AG20443 (cell line): ENCODE data around the gene GMPPA.
A peak's percentile ranks its signal among the peaks of the same experiment; 100 is the strongest.

ENCODE experiments used
- DNase-seq: peaks from one replicate; pipeline ENCODE4 v3.0.0; 2012; ENCODE audit warnings: low spot score, mixed read lengths

GMPPA gene

DNA sequence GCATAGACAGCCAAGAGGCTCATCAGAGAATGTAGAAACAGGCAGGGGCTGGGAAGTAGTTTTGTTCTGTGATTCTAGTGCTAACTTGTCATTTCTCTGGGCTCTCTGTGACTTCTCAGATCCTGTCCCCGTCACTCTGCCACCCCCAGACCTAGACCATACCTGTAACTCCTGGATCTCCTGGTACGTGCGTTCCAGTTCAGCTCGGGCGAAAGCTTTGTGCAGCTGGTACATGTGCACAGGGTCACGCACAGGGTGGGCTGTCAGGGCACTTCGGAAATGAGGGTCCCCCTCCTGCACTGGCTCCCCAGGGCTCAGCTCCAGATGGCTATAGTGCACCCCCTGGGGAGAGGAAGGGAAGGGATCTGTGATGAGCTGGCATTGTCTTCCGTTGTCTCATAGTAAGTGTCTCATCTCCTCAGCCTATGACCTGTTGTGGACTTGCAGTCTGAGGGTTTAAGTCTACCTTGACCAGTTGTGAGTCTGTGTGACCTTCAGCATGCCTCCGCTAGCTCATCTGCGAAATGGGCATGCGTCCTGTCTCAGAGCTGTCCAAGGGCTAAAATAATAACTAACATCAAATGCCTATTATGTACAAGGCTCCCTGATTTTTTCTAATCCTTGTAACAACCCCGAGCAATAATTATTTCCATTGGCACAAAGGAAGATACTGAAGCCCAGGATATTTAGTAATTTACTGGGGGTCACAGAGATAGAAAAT, 42.3 kb downstream of the GMPPA start:
- no peak for DNase-seq

DNA sequence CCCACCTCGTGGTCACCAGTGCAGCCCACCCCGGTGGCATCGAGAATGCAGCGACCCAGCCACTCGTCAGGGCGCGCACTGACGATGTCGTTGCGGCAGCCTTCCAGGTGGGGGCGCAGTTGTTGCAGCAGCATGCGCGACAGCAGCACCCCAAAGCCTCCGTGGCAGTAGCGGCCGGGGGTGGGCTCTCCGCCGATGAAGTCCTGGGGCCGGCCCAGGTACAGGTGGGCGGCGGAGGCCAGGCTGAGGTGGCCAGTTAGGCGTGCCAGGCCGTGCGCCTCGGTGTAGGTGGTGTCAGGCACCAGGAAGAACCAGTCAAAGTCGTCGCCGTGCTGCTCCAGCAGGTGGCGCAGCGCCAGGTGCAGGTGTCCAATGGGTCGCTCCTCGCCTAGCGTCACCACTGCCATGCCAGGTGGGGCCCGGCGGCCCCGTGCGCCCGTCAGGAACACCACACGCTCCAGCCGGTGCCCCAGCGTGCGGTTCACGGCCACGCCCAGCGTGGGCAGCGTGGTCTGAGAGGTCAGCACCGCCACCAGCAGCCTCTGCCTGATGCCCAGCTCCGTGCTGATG, 43.0 kb downstream of the GMPPA start:
- DNase-seq: peak; percentile 43

DNA sequence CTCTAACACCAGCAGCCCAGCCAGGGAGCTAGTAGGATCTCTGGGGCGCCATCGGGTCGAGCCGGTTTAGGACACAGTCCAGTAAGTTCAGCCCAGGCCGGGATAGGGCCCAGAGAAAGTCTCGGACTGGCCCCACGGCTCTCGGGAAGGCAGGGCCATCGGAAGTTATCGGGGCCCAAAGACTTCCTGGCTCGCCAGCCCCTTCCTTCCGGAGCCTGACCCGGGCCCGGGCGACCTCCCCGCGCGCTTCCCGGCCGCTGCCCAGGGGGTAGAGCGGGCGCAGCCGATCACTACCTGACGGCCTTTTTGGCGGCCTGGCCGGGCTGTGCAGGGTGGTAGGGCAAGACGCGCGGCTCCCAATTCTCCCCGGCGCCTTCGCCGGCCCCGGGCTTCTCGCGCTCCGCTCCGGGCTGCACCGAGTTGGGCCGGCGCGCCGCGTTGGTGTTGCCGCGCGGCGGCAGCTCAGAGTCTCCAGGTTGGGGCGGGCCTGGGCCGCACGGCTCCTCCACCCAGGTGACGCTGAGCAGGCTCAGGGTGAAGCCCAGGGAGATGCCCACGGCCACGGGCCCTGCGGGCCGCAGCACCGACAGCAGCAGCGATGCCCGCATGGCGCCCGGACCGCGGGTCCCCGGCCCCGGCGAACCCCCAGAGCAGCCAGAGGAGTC, 44.4 kb downstream of the GMPPA start:
- peak; percentile 65 for DNase-seq

- peak; percentile 99 for DNase-seq
These were observed 45.1 kb downstream of the GMPPA start, which contains the start of the genes CHPF and TMEM198 for GRCh38 chr2:219543596-219544358. TSS of gene CHPF (minus strand) at chr2:219543809. CDS start at chr2:219543538, 271 bp downstream. TSS of gene TMEM198 (plus strand) at chr2:219544028. CDS start at chr2:219544728, 700 bp downstream.

GRCh38 chr2:219544567-219544966, 45.9 kb downstream of the GMPPA start:
- no peak for DNase-seq

DNA sequence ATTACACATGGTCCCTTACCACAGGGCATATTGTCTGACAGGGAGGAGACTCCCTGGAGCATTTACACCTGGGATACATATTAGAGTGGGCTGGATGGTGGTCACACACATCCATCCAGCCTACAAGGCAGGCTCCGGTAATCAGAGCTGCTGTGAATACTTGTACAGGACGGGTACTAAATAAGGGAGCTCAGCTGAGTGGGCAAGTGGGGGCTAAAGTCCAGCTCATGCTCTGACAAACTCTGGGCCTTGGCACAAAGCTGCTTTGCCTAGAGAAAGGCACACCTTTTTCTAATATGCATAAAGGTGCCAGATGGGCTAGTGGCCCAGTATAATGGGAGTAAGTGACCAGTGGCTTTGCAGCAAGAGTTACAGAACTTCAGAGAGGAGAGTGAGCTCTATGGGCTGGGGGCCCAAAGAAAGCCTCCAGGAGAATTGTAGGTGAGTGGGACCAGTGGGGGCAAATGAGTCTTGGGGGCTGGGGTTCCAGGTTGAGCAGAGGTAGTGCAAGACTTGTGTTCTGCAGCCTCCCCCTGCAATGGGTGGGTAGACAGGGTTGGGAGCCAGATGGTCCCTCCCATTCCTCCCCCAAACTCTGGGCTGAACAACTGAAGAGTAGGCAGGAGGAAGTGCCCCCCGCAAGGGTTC, 46.7 kb downstream of the GMPPA start:
- DNase-seq: no peak

DNA sequence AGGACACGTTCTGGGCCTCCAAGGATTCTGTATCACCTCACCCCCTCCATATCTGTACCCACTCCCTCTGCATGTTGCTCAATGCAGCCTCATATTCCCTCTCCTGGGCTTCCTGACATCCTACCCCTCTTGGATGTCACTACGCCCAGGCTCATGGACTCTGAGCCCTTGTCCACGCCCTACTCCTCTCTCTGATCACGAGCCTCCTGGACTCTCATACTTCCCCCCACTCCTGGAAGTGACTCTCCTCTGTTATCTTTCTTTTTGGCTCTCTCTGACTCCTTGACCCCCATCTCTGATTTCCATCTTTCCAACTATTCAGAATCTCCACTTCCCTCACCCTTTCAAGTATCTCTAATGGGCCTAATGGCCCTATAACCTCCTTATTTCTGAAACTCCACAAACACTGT, 47.3 kb downstream of the GMPPA start:
- DNase-seq: no peak

GRCh38 chr2:219547621-219548020, 48.9 kb downstream of the GMPPA start:
- DNase-seq: no peak

DNA sequence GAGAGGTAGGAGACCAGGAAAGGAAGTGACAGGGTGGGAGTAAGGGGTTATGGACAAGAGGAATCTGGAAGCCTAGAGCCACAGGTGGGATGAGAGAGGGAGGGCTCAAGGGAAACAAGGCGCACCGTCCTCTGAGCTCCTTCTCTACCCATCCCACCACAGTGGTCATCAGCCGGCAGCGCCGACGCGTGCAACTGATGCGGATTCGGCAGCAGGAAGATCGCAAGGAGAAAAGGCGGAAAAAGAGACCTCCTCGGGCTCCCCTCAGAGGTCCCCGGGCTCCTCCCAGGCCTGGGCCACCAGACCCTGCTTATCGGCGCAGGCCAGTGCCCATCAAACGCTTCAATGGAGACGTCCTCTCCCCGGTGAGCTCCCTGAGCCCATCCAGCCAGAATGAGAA, 50.3 kb downstream of the GMPPA start:
- no peak for DNase-seq

DNA sequence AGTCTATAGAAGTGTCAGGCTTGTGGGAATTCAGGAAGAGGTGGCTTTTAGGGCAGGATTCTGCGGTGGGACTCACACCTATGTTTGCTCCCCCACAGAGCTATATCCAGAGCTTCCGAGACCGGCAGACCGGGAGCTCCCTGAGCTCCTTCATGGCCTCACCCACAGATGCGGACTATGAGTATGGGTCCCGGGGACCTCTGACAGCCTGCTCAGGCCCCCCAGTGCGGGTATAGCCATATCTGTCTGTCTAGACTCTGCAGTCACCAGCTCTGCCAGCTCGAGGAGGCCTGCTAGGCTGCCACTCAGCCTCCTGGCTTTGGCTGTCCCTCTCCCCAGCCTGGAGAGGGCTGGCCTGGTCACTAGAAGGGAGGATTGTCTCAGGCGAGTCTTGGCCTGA, 50.9 kb downstream of the GMPPA start:
- DNase-seq: no peak

- DNase-seq: peak; percentile 61
These were observed 53.0 kb downstream of the GMPPA start for GRCh38 chr2:219551441-219552381.

DNA sequence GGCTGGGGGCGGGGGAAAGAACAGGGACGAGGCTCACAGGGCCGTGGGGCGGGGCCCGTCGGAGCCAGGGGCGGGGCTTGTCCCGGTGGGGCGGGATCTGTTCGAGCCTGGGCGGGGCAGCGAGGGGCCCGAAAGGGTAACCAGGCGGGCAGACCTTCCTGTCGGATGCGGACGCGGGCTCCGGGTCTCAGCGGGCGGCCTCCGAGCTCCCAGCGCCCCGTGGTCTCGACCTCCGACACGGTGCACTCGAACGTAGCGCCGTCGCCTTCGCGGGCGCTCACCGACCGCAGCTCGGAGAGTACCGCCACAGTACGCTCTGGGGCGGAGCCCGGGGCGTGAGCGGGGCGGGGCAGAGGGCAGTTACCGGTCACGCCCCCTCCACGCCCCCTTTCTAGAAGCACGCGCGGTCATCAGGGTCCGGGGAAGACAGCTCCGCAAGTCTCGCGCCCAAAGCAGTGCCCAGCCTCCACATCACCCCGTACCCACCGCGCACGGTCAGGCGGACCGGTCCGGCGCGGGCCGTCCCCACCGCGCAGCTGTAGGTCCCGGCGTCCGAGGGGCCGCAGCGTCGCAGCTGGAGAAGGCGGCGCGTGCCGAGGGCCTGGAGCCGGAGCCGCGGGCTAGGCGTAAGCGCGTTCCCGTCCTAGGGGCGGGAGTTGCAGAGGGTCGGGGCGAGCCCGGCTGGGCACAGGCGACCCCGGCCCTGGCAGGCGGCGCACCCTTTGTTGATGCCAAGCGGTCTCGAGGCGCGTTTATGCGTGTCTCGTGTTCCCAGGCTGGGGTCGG, 53.9 kb downstream of the GMPPA start:
- peak; percentile 96 for DNase-seq

- DNase-seq: no peak
These were observed 54.4 kb downstream of the GMPPA start for GRCh38 chr2:219553168-219553417.

GRCh38 chr2:219553463-219553963, 54.8 kb downstream of the GMPPA start:
- no peak for DNase-seq

DNA sequence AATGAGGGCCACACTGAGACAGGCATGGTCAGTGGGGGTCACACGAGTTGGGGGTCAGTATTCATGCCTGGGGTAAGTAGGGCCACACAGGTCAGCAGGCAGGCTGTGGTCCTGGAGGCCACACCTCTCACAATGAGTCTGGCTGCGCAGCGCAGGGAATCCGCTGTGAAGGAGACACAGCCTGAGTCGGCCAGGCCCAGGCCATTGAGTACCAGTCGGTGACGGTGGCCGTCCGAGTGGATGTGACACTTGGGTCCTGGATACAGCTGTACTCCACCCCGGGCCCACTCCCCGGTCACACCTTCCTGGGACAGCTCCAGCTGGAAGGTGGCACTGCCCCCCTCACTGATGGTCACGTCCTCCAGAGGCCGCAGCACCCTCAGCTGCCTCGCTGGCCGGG, 55.7 kb downstream of the GMPPA start:
- no peak for DNase-seq

GRCh38 chr2:219555956-219556355, 57.3 kb downstream of the GMPPA start:
- no peak for DNase-seq

DNA sequence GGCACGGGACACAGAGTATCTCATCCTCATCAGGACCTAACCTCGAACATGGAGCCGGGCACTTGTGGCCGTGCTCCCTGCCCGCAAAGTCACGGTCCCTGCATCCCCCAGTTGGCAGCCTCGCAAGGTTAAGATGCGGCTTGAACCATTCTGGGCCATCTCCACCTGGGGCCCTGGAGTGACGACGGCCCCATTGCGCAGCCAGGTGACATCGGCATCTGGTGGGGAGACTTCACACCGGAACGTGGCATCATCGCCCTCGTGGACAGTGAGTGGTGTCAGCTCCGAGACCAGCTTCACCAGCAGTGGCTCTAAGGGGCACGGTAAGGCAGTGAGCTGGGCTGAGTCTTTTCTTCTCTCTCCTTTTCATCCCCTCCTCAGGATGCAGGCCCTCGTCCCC, 57.7 kb downstream of the GMPPA start:
- DNase-seq: no peak
